ENCODE measurements around the gene NPDC1. TPM values are rescaled to one million over a fixed set of nuclear protein-coding genes. Genes with fewer than 3 reads are reported as not detected.
A peak's percentile ranks its signal among the peaks of the same experiment; 100 is the strongest.

Gene NPDC1
- polyA plus RNA-seq, 3 donors: 0.51 to 2.7 TPM; not detected in 1

GRCh38 chr9:136990242-136990911 lies 55.6 kb downstream of the NPDC1 start:
- peaks cover 10% of the 10 kb centered on the region in 2 donors for H3K36me3 Mint-ChIP-seq
- WGBS (ENCODE audit: insufficient coverage): 95% methylated on average over 9 of the region's 10 CpGs
- Histone ChIP-seq H3K79me2 (ENCODE audit: insufficient read depth, low read length) (peaks cover 20% of the 10 kb centered on the region), H3K27ac (ENCODE audit: low read depth in 1 of 2, low read length in 2 of 2) (no peak overlapping the region), H3K9ac (ENCODE audit: insufficient read depth, low read length, poor library complexity, severe bottlenecking) (no peak overlapping the region), H3K36me3 (replicated peaks in 1 of 2; ENCODE audit: control insufficient read depth in 1 of 2, insufficient read depth in 2 of 2, low read length in 2 of 2) (peaks cover 6 to 9% of the 10 kb centered on the region in 2 donors), H3K4me3 (replicated peaks in 1 of 3; ENCODE audit: low read depth in 2 of 3, low read length in 3 of 3) (no peak overlapping the region), H3K9me3 (replicated peaks in 1 of 2; ENCODE audit: control insufficient read depth in 1 of 2, insufficient read depth in 1 of 2, low read length in 2 of 2) (no peaks in the 10 kb centered on the region), H3K4me1 (ENCODE audit: control insufficient read depth in 1 of 2, insufficient read depth in 2 of 2, low read length in 2 of 2) (peaks cover 25 to 39% of the 10 kb centered on the region in 2 donors), H3K4me2 (replicated peaks; ENCODE audit: extremely low read depth, low read length, poor library complexity, severe bottlenecking) (no peak overlapping the region), H2AFZ (ENCODE audit: insufficient read depth, low read depth, low read length, poor library complexity, severe bottlenecking) (no peak overlapping the region), H4K20me1 (ENCODE audit: insufficient read depth, low read length) (peaks cover 24% of the 10 kb centered on the region), H3K27me3 (ENCODE audit: control insufficient read depth in 2 of 2, insufficient read depth in 2 of 2, low read length in 2 of 2) (peaks cover 6 to 36% of the 10 kb centered on the region in 2 donors)
- no peak for DNase-seq
- no peak for TF ChIP-seq CTCF (IDR thresholded peaks at IDR 0.05)
- peaks cover 29% of the 10 kb centered on the region for H3K4me1 Mint-ChIP-seq
- peaks cover 35 to 55% (median 51%) of the 10 kb centered on the region in 3 donors for H3K27me3 Mint-ChIP-seq (ENCODE audit: low read depth in 3 of 3)
- H3K4me3 Mint-ChIP-seq: no peak overlapping the region
- intact Hi-C loops (cut with micrococcal nuclease): loop anchor here in 1 of 2 donors (5.0 kb wide), 1 partner anchor 42 kb away; the partner anchor contains the start of gene FUT7
- H3K27ac Mint-ChIP-seq: peak overlapping the region in 3 of 7 donors; percentile 22 to 90 (median 28)
- H3K9me3 Mint-ChIP-seq: peaks cover 0 to 17% (median 0%) of the 10 kb centered on the region in 7 donors

Small RNA genes within 50 kb of the gene (small RNA-seq; reads per million reads assigned to genes)
- not detected for gene RF00153 (ENCODE audit: insufficient read length, low read depth)

Other genes starting within 250 kb of the NPDC1 start
- 1 to 10 TPM in 1 of 3 donors, under 1 TPM in 1, not detected in 1; 0.54 to 2.1 TPM for gene CCDC183, start 249.8 kb downstream of the NPDC1 start, polyA plus RNA-seq
- 10 to 100 TPM in 1 of 3 donors, 1 to 10 TPM in 2; 6.7 to 30.9 (median 8.1) TPM for gene RABL6, start 238.2 kb downstream of the NPDC1 start, polyA plus RNA-seq
- 1 to 10 TPM in 1 of 3 donors, under 1 TPM in 2; 0.10 to 2.0 (median 0.18) TPM for gene AJM1, start 203.7 kb downstream of the NPDC1 start, polyA plus RNA-seq
- 100 to 1,000 TPM in 1 of 3 donors, 10 to 100 TPM in 2; 70.0 to 163 (median 94.3) TPM for gene PHPT1, start 196.8 kb downstream of the NPDC1 start, polyA plus RNA-seq
- gene MAMDC4, start 193.8 kb downstream of the NPDC1 start, polyA plus RNA-seq: 1 to 10 TPM in 1 of 3 donors, under 1 TPM in 1, not detected in 1; 0.07 to 5.2 TPM
- 100 to 1,000 TPM; 245 to 407 (median 264) TPM for gene EDF1, start 179.9 kb downstream of the NPDC1 start, polyA plus RNA-seq
- 1 to 10 TPM; 1.6 to 6.1 (median 2.0) TPM for gene TRAF2, start 159.7 kb downstream of the NPDC1 start, polyA plus RNA-seq
- gene FBXW5, start 101.4 kb downstream of the NPDC1 start, polyA plus RNA-seq: 100 to 1,000 TPM in 1 of 3 donors, 10 to 100 TPM in 2; 85.3 to 117 (median 92.7) TPM
- under 1 TPM in 2 of 3 donors, not detected in 1; 0.55 to 0.72 TPM for gene C8G, start 100.9 kb downstream of the NPDC1 start, polyA plus RNA-seq
- gene LCN12, start 93.9 kb downstream of the NPDC1 start, polyA plus RNA-seq: under 1 TPM in 1 of 3 donors, not detected in 2; 0.29 TPM
- gene PTGDS, start 68.7 kb downstream of the NPDC1 start, polyA plus RNA-seq: 1 to 10 TPM in 1 of 3 donors, under 1 TPM in 1, not detected in 1; 0.34 to 1.5 TPM
- under 1 TPM in 1 of 3 donors, not detected in 2; 0.04 TPM for gene LCNL1, start 63.2 kb downstream of the NPDC1 start, polyA plus RNA-seq
- 10 to 100 TPM; 35.3 to 92.9 (median 40.7) TPM for gene PAXX, start 53.8 kb downstream of the NPDC1 start, polyA plus RNA-seq
- gene CLIC3, start 49.6 kb downstream of the NPDC1 start, polyA plus RNA-seq: under 1 TPM in 2 of 3 donors, not detected in 1; 0.29 to 0.51 TPM
- 10 to 100 TPM in 1 of 3 donors, under 1 TPM in 2; 0.18 to 30.7 (median 0.40) TPM for gene ABCA2, start 17.9 kb downstream of the NPDC1 start, polyA plus RNA-seq
- gene FUT7, start 14.1 kb downstream of the NPDC1 start, polyA plus RNA-seq: 10 to 100 TPM in 2 of 3 donors, 1 to 10 TPM in 1; 6.1 to 13.4 (median 10.5) TPM
- not detected for gene ENTPD2, start 7.9 kb upstream of the NPDC1 start, polyA plus RNA-seq
- 1 to 10 TPM in 2 of 3 donors, under 1 TPM in 1; 0.03 to 3.1 (median 1.7) TPM for gene SAPCD2, start 24.4 kb upstream of the NPDC1 start, polyA plus RNA-seq
- 10 to 100 TPM in 2 of 3 donors, 1 to 10 TPM in 1; 5.7 to 16.7 (median 14.8) TPM for gene UAP1L1, start 31.3 kb upstream of the NPDC1 start, polyA plus RNA-seq
- 10 to 100 TPM; 29.3 to 38.2 (median 33.3) TPM for gene MAN1B1, start 40.8 kb upstream of the NPDC1 start, polyA plus RNA-seq
- 100 to 1,000 TPM in 2 of 3 donors, 10 to 100 TPM in 1; 68.3 to 287 (median 150) TPM for gene DPP7, start 68.6 kb upstream of the NPDC1 start, polyA plus RNA-seq
- gene GRIN1, start 93.0 kb upstream of the NPDC1 start, polyA plus RNA-seq: not detected
- gene LRRC26, start 123.9 kb upstream of the NPDC1 start, polyA plus RNA-seq: not detected
- not detected for gene TMEM210, start 125.9 kb upstream of the NPDC1 start, polyA plus RNA-seq
- 10 to 100 TPM in 1 of 3 donors, 1 to 10 TPM in 2; 1.9 to 76.8 (median 2.0) TPM for gene ANAPC2, start 142.4 kb upstream of the NPDC1 start, polyA plus RNA-seq
- 100 to 1,000 TPM in 1 of 3 donors, 10 to 100 TPM in 2; 87.0 to 118 (median 98.3) TPM for gene SSNA1, start 142.5 kb upstream of the NPDC1 start, polyA plus RNA-seq
- gene TPRN, start 154.6 kb upstream of the NPDC1 start, polyA plus RNA-seq: 1 to 10 TPM in 1 of 3 donors, under 1 TPM in 2; 0.30 to 4.6 (median 0.46) TPM
- gene TMEM203, start 159.5 kb upstream of the NPDC1 start, polyA plus RNA-seq: 10 to 100 TPM; 13.1 to 88.1 (median 76.1) TPM
- gene NDOR1, start 159.5 kb upstream of the NPDC1 start, polyA plus RNA-seq: 10 to 100 TPM in 1 of 3 donors, 1 to 10 TPM in 2; 4.4 to 26.9 (median 5.2) TPM
- 1 to 10 TPM in 1 of 3 donors, not detected in 2; 1.5 TPM for gene RNF208, start 176.1 kb upstream of the NPDC1 start, polyA plus RNA-seq
- gene CYSRT1, start 179.0 kb upstream of the NPDC1 start, polyA plus RNA-seq: under 1 TPM in 1 of 3 donors, not detected in 2; 0.17 TPM
- gene RNF224, start 181.3 kb upstream of the NPDC1 start, polyA plus RNA-seq: not detected
- gene SLC34A3, start 184.7 kb upstream of the NPDC1 start, polyA plus RNA-seq: not detected
- 100 to 1,000 TPM in 1 of 3 donors, 10 to 100 TPM in 2; 58.1 to 284 (median 70.8) TPM for gene TUBB4B, start 195.1 kb upstream of the NPDC1 start, polyA plus RNA-seq
- gene STPG3, start 205.1 kb upstream of the NPDC1 start, polyA plus RNA-seq: not detected
- 10 to 100 TPM; 17.3 to 44.2 (median 18.8) TPM for gene NELFB, start 209.2 kb upstream of the NPDC1 start, polyA plus RNA-seq
- 10 to 100 TPM; 13.7 to 17.6 (median 15.4) TPM for gene TOR4A, start 231.5 kb upstream of the NPDC1 start, polyA plus RNA-seq

Measured in CD14-positive monocyte (primary cell).